K562 (cell line): ENCODE data around the gene ZNF528. TPM values are rescaled to one million over a fixed set of nuclear protein-coding genes. Genes with fewer than 3 reads are reported as not detected.

Experiments
- CXXC5 ChIP-seq: fragments of 250-450 bp; sonication (Bioruptor Pico); IDR thresholded peaks from 2 replicates; pipeline ENCODE4 v1.8.0; 2022; ENCODE audit warnings: inconsistent platforms, mild to moderate bottlenecking, moderate library complexity
- FOXA1 ChIP-seq: fragments of 450-650 bp; IDR thresholded peaks from 2 replicates; pipeline ENCODE4 v1.6.1; 2016; ENCODE audit warnings: mild to moderate bottlenecking, borderline replicate concordance
- HNRNPLL ChIP-seq: fragments of 200-400 bp; formaldehyde crosslinking; IDR thresholded peaks from 2 replicates; pipeline ENCODE4 v1.6.1; 2017; ENCODE audit warnings: low read length, low read depth, mild to moderate bottlenecking; ENCODE audit not compliant: poor library complexity, severe bottlenecking
- NR2C2 ChIP-seq, 2 experiments: fragments of 200-800 bp in 1 of 2; sonication (Bioruptor generic) in 1 of 2; sonication (generic) in 1 of 2; formaldehyde crosslinking in 1 of 2; IDR thresholded peaks; 2 replicates each; pipeline versions ENCODE4 v1.6.1 to v1.8.0; 2016 to 2022; ENCODE audit warnings: mild to moderate bottlenecking in 1 of 2, missing compliant biosample characterization in 1 of 2, missing genetic modification characterization in 1 of 2, missing genetic modification reagents in 1 of 2
- PHF8 ChIP-seq: fragments of 200-600 bp; sonication (generic); IDR thresholded peaks from 2 replicates; pipeline ENCODE4 v1.6.1; 2012; ENCODE audit warnings: mixed run types, mild to moderate bottlenecking, inconsistent platforms, low read length, moderate library complexity, borderline replicate concordance
- SRSF9 ChIP-seq: fragments of 200-400 bp; formaldehyde crosslinking; IDR thresholded peaks from 2 replicates; pipeline ENCODE4 v1.6.1; 2017; ENCODE audit warnings: low read depth, low read length, borderline replicate concordance
- ZBTB40 ChIP-seq, 2 experiments: fragments of 450-650 bp in 1 of 2; sonication (generic) in 1 of 2; formaldehyde crosslinking in 1 of 2; IDR thresholded peaks; 2 replicates each; pipeline versions ENCODE4 v1.7.1 to v1.9.0; 2016 to 2022; ENCODE audit warnings: inconsistent platforms in 1 of 2, mild to moderate bottlenecking in 1 of 2, missing genetic modification reagents in 1 of 2
- ZNF274 ChIP-seq: IDR thresholded peaks from 2 replicates; pipeline ENCODE4 v1.6.1; 2011; ENCODE audit warnings: low read depth, mild to moderate bottlenecking, low read length, moderate library complexity, borderline replicate concordance
- polyA plus RNA-seq, 8 experiments: library from polyadenylated mRNA; depleted of rRNA in 4 of 8; stranded (reverse) in 5 of 8; unstranded in 3 of 8; fragments of >200 nt; fragmentation: Nextera tagmentation in 2 of 8; fragmentation: Illumina TruSeq in 1 of 8; extraction: Ambion mirVana in 2 of 8; extraction: Trizol in 1 of 8; gene quantifications; 2 replicates each; pipeline versions ENCODE4 v1.2.1 to v1.2.3, GENCODE V29; 2011 to 2014; ENCODE audit warnings: inconsistent platforms in 1 of 8, missing spikeins in 1 of 8
- total RNA-seq, 7 experiments: library from RNA; depleted of rRNA in 6 of 7; stranded (reverse); fragments of >200 nt in 6 of 7; fragmentation: Illumina TruSeq in 2 of 7; extraction: Trizol in 2 of 7; gene quantifications; 2 replicates each; pipeline versions ENCODE4 v1.2.1 to v1.2.3, GENCODE V29; 2011 to 2021; ENCODE audit warnings: low replicate concordance in 1 of 7
- TF ChIP-seq, protein P1 (sequence below), 3 experiments: fragments of 200-800 bp in 1 of 3; sonication (Bioruptor generic) in 1 of 3; sonication (generic) in 1 of 3; formaldehyde crosslinking in 1 of 3; IDR thresholded peaks; 2 replicates each; pipeline versions ENCODE4 v1.6.1 to v1.8.0; 2016 to 2022; ENCODE audit warnings: mild to moderate bottlenecking in 2 of 3, missing compliant biosample characterization in 2 of 3, missing genetic modification characterization in 2 of 3, missing genetic modification reagents in 1 of 3
- TF ChIP-seq, protein P2 (sequence below), 3 experiments: fragments of 200-800 bp in 1 of 3; fragments of 250-450 bp in 1 of 3; fragments of 450-650 bp in 1 of 3; sonication (Bioruptor Pico) in 1 of 3; sonication (Bioruptor generic) in 1 of 3; formaldehyde crosslinking in 1 of 3; IDR thresholded peaks; 2 replicates each; pipeline versions ENCODE4 v1.6.1 to v1.8.0; 2016 to 2022; ENCODE audit warnings: mild to moderate bottlenecking in 2 of 3, missing genetic modification characterization in 2 of 3, missing compliant biosample characterization in 1 of 3, moderate library complexity in 1 of 3

Gene ZNF528
- total and polyA plus RNA-seq, 9 of the 15 experiments (the other 6 are each of a cell fraction or from before 2014, with no cell fraction given), result 1.2 to 3.9 (median 2.4) TPM

DNA sequence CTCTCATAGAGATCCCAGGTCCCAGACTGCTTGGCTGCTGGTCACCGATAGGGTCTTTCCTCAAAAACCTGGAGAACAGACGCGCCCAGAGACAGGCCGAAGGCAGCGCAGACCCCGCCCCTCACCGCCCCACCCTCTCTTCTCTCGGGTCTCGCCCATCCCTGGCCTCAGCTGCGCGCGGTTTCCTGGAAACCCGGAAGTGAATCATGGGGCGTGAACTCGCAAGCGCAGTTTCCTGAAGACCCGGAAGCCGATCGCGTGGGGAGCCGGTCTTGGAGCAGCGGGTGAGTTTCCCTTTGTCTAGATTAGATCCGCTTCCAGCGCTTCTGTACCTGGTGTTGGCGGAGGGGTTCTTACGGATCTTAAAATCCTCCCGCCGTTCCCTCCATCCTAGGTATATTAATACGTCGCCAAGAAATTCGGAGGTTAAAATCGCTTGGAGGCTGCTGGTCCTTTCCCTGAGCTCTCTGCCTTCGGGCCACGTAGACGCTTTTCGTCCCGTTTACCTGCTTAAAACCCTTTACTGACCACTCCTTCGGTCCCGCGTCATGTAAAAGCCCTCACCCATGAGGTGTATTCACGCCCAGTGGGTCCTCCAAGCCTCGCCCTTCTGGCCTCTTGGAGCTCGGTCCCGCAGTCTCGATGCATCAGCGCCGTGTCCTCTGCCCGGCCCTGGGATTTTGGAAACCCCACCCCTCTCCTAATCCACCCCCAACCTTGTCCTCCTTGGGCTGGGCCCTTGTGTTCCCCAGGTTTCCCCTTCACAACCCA is 55.9 kb downstream of the ZNF528 start, which contains the start of gene ZNF578 (continued):
- TF ChIP-seq, protein P1, sequence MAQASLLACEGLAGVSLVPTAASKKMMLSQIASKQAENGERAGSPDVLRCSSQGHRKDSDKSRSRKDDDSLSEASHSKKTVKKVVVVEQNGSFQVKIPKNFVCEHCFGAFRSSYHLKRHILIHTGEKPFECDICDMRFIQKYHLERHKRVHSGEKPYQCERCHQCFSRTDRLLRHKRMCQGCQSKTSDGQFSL (CRISPR knock-in tag; IDR thresholded peaks at IDR 0.05), result no peak
- TF ChIP-seq, protein P1 (tag; IDR thresholded peaks at IDR 0.05), result no peak
- TF ChIP-seq, protein P2, sequence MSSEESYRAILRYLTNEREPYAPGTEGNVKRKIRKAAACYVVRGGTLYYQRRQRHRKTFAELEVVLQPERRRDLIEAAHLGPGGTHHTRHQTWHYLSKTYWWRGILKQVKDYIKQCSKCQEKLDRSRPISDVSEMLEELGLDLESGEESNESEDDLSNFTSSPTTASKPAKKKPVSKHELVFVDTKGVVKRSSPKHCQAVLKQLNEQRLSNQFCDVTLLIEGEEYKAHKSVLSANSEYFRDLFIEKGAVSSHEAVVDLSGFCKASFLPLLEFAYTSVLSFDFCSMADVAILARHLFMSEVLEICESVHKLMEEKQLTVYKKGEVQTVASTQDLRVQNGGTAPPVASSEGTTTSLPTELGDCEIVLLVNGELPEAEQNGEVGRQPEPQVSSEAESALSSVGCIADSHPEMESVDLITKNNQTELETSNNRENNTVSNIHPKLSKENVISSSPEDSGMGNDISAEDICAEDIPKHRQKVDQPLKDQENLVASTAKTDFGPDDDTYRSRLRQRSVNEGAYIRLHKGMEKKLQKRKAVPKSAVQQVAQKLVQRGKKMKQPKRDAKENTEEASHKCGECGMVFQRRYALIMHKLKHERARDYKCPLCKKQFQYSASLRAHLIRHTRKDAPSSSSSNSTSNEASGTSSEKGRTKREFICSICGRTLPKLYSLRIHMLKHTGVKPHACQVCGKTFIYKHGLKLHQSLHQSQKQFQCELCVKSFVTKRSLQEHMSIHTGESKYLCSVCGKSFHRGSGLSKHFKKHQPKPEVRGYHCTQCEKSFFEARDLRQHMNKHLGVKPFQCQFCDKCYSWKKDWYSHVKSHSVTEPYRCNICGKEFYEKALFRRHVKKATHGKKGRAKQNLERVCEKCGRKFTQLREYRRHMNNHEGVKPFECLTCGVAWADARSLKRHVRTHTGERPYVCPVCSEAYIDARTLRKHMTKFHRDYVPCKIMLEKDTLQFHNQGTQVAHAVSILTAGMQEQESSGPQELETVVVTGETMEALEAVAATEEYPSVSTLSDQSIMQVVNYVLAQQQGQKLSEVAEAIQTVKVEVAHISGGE (CRISPR knock-in tag; IDR thresholded peaks at IDR 0.05), result peak in 1 of 3 experiments; percentile 22; a peak in 1 of 6 replicates
- TF ChIP-seq ZNF274 (no peak), HNRNPLL (no peak), NR2C2 (CRISPR knock-in tag; IDR thresholded peaks at IDR 0.05) (peak; percentile 84), NR2C2 (tag; IDR thresholded peaks at IDR 0.05) (peak; percentile 97), PHF8 (peak; percentile 18; the same call in 1 of the 2 replicates), FOXA1 (no peak), SRSF9 (no peak), ZBTB40 (IDR thresholded peaks at IDR 0.05) (peak; percentile 84), ZBTB40 (CRISPR knock-in tag; IDR thresholded peaks at IDR 0.05) (no peak), CXXC5 (CRISPR knock-in tag) (peak; percentile 60)
